HepG2 (cell line): ENCODE data around the gene TESPA1. TPM values are rescaled to one million over a fixed set of nuclear protein-coding genes. Genes with fewer than 3 reads are reported as not detected.

ENCODE experiments used
- ATAC-seq: fragments of 200-7000 bp; cut with Tn5 transposase; 3 replicates; pipeline ENCODE4 v1.9.1; 2020; ENCODE audit warnings: mild to moderate bottlenecking, moderate library complexity
- BruUV-seq: library from RNA; stranded (reverse); fragments of 400-500 nt; replicated peaks from 2 replicates; lab custom pipeline; 2021; lab: Mats Ljungman, UMichigan
- CTCF ChIA-PET: fragments of 300-600 bp; formaldehyde crosslinking; extraction: SDS; loops from one replicate; lab custom pipeline; 2021; ENCODE audit warnings: low total read pairs, inconsistent platforms, low intra/inter-chr PET ratio; lab: Yijun Ruan, JAX
- POLR2A ChIA-PET: fragments of 350-600 bp; sonication (Branson Sonifier 250); formaldehyde crosslinking; loops from one replicate; lab custom pipeline; 2020; ENCODE audit warnings: antibody characterized with exemption, inconsistent platforms; lab: Yijun Ruan, JAX
- DNase-seq: peaks from one replicate; pipeline ENCODE4 v3.0.0-alpha.2; 2015; ENCODE audit warnings: low spot score
- FAIRE-seq: peaks from 3 replicates; lab custom pipeline; 2011; peaks lifted over from hg19 to GRCh38; lab: Jason Lieb, UNC
- H2AFZ ChIP-seq: one replicate; pipeline ENCODE4 v1.6.1; 2011; ENCODE audit warnings: low read length, inconsistent platforms
- H3K27ac ChIP-seq: fragments of 300-600 bp; 3 replicates; pipeline ENCODE4 v1.8.0; 2011; ENCODE audit warnings: mixed run types, mild to moderate bottlenecking, mixed read lengths, low read length, inconsistent platforms; ENCODE audit not compliant: insufficient read depth; ENCODE audit errors: extremely low read length
- H3K27me3 ChIP-seq, 2 experiments: fragments of 200-600 bp in 1 of 2; 2 replicates in 1 of 2; 3 replicates in 1 of 2; pipeline versions ENCODE4 v1.6.0 to v1.8.0; 2011; ENCODE audit warnings: low read length in 2 of 2, mild to moderate bottlenecking in 2 of 2, moderate library complexity in 2 of 2, inconsistent platforms in 1 of 2; ENCODE audit not compliant: insufficient read depth in 2 of 2, control insufficient read depth in 1 of 2
- H3K36me3 ChIP-seq, 2 experiments: fragments of 200-600 bp in 1 of 2; replicated peaks in 1 of 2; 2 replicates in 1 of 2; 3 replicates in 1 of 2; pipeline versions ENCODE4 v1.5.1 to v1.8.0; 2011; ENCODE audit warnings: low read length in 2 of 2, inconsistent platforms in 1 of 2; ENCODE audit not compliant: insufficient read depth in 2 of 2, control insufficient read depth in 1 of 2
- H3K4me1 ChIP-seq: 2 replicates; pipeline ENCODE4 v1.5.1; 2012; ENCODE audit warnings: low read length, inconsistent platforms; ENCODE audit not compliant: insufficient read depth
- H3K4me2 ChIP-seq: 2 replicates; pipeline ENCODE4 v1.6.0; 2011; ENCODE audit warnings: low read depth, low read length, inconsistent platforms
- H3K4me3 ChIP-seq, 3 experiments: fragments of 200-600 bp in 1 of 3; sonication (generic), shearing (Covaris generic) in 1 of 3; replicated peaks in 1 of 3; 2 replicates each; pipeline ENCODE4 v1.5.1; 2011 to 2016; ENCODE audit warnings: low read length in 3 of 3, inconsistent platforms in 2 of 3, low read depth in 2 of 3, mild to moderate bottlenecking in 2 of 3, control low read depth in 1 of 3, mixed read lengths in 1 of 3; ENCODE audit not compliant: insufficient read depth in 1 of 3
- H3K79me2 ChIP-seq: one replicate; pipeline ENCODE4 v1.6.1; 2011; ENCODE audit warnings: low read length, inconsistent platforms; ENCODE audit not compliant: insufficient read depth
- H3K9ac ChIP-seq: 2 replicates; pipeline ENCODE4 v1.6.0; 2011; ENCODE audit warnings: mild to moderate bottlenecking, low read depth, low read length, inconsistent platforms; ENCODE audit not compliant: insufficient read depth
- H3K9me3 ChIP-seq: 2 replicates; pipeline ENCODE4 v1.5.1; 2012; ENCODE audit warnings: mild to moderate bottlenecking, low read length
- H4K20me1 ChIP-seq: 2 replicates; pipeline ENCODE4 v1.6.0; 2011; ENCODE audit warnings: inconsistent platforms, mild to moderate bottlenecking, low read length, moderate library complexity; ENCODE audit not compliant: insufficient read depth
- ATF7-NPFF ChIP-seq: sonication (generic); formaldehyde crosslinking; IDR thresholded peaks from 2 replicates; pipeline ENCODE4 v1.8.1; 2023; ENCODE audit warnings: mild to moderate bottlenecking, low read depth, missing genetic modification reagents, moderate library complexity
- CBX2 ChIP-seq, 2 experiments: fragments of 200-600 bp in 1 of 2; sonication (generic); formaldehyde crosslinking in 1 of 2; IDR thresholded peaks; 2 replicates each; pipeline versions ENCODE4 v1.7.0 to v1.8.1; 2018 to 2022; ENCODE audit warnings: low read depth in 2 of 2, low read length in 1 of 2, mild to moderate bottlenecking in 1 of 2, missing genetic modification reagents in 1 of 2
- CEBPB ChIP-seq: IDR thresholded peaks from 2 replicates; pipeline ENCODE4 v1.6.1; 2011; ENCODE audit warnings: low read depth, low read length, improper control_type of control experiment, borderline replicate concordance
- CREM ChIP-seq, 2 experiments: sonication (generic) in 1 of 2; formaldehyde crosslinking in 1 of 2; IDR thresholded peaks; 2 replicates each; pipeline versions ENCODE4 v1.4.0 to v1.6.1; 2016 to 2020; ENCODE audit warnings: antibody characterized with exemption in 1 of 2, mild to moderate bottlenecking in 1 of 2, missing genetic modification reagents in 1 of 2
- DNMT1 ChIP-seq: sonication (generic); formaldehyde crosslinking; IDR thresholded peaks from 2 replicates; pipeline ENCODE4 v1.5.1; 2020; ENCODE audit warnings: mild to moderate bottlenecking, missing genetic modification reagents
- ELK4 ChIP-seq: sonication (generic); formaldehyde crosslinking; IDR thresholded peaks from 2 replicates; pipeline ENCODE4 v1.9.0; 2021; ENCODE audit warnings: missing genetic modification reagents, borderline replicate concordance
- FOXO1 ChIP-seq: sonication (generic); formaldehyde crosslinking; IDR thresholded peaks from 2 replicates; pipeline ENCODE4 v1.4.0; 2020; ENCODE audit warnings: missing genetic modification reagents
- FOXP4 ChIP-seq: sonication (generic); formaldehyde crosslinking; IDR thresholded peaks from 2 replicates; pipeline ENCODE4 v1.4.0; 2020; ENCODE audit warnings: missing genetic modification reagents
- HDAC6 ChIP-seq: fragments of 200-600 bp; sonication (generic); IDR thresholded peaks from 2 replicates; pipeline ENCODE4 v1.7.0; 2017; ENCODE audit warnings: mild to moderate bottlenecking, antibody characterized with exemption, low read length, low read depth
- KLF16 ChIP-seq, 2 experiments: sonication (generic) in 1 of 2; formaldehyde crosslinking in 1 of 2; IDR thresholded peaks; 2 replicates each; pipeline versions ENCODE4 v1.6.1 to v1.8.0; 2016 to 2023; ENCODE audit warnings: missing genetic modification reagents in 2 of 2, missing compliant biosample characterization in 1 of 2
- THAP7 ChIP-seq: sonication (generic); formaldehyde crosslinking; IDR thresholded peaks from 2 replicates; pipeline ENCODE4 v1.8.1; 2023; ENCODE audit warnings: mild to moderate bottlenecking, missing genetic modification reagents
- ZBTB21 ChIP-seq: sonication (generic); formaldehyde crosslinking; IDR thresholded peaks from 2 replicates; pipeline ENCODE4 v1.4.0; 2020; ENCODE audit warnings: missing genetic modification reagents
- ZMAT5 ChIP-seq: sonication (generic); formaldehyde crosslinking; IDR thresholded peaks from 2 replicates; pipeline ENCODE4 v1.5.0; 2020; ENCODE audit warnings: mild to moderate bottlenecking, low read depth, missing genetic modification reagents, borderline replicate concordance
- ZNF33A ChIP-seq: sonication (generic); formaldehyde crosslinking; IDR thresholded peaks from 2 replicates; pipeline ENCODE4 v1.5.1; 2020; ENCODE audit warnings: missing genetic modification reagents, mild to moderate bottlenecking, moderate library complexity, borderline replicate concordance
- ZNF841 ChIP-seq: sonication (generic); formaldehyde crosslinking; IDR thresholded peaks from 2 replicates; pipeline ENCODE4 v1.8.1; 2023; ENCODE audit warnings: missing genetic modification reagents, borderline replicate concordance
- WGBS: methylation state at CpG from one replicate; pipeline ENCODE4 v1.1.6; 2017; ENCODE audit warnings: low lambda C conversion rate; 5-methylcytosine and 5-hydroxymethylcytosine counted together
- in situ Hi-C: cut with HindIII; loops from 2 replicates; pipeline ENCODE4 v1.10.0; 2017; ENCODE audit warnings: low pct_unique_long_range_greater_than_20kb; ENCODE audit not compliant: extremely low pct_ligation_motif_present
- intact Hi-C: fragments of 100-400 bp; cut with micrococcal nuclease; formaldehyde crosslinking; loops from one replicate; pipeline ENCODE4 v1.10.0; 2022; ENCODE audit not compliant: unreplicated experiment
- polyA plus RNA-seq, 8 experiments: library from polyadenylated mRNA; depleted of rRNA in 3 of 8; stranded (reverse) in 7 of 8; unstranded in 1 of 8; fragments of >200 nt; fragmentation: Illumina TruSeq in 4 of 8; extraction: Trizol in 4 of 8; gene quantifications; 2 replicates each; pipeline versions ENCODE4 v1.2.1 to v1.2.3, GENCODE V29; 2011 to 2016; ENCODE audit warnings: low read depth in 4 of 8, missing spikeins in 1 of 8, mixed read lengths in 1 of 8; ENCODE audit not compliant: insufficient read depth in 1 of 8
- total RNA-seq, 5 experiments: library from RNA; depleted of rRNA; stranded (reverse); fragments of >200 nt; fragmentation: Illumina TruSeq; extraction: Trizol; gene quantifications; 2 replicates each; pipeline ENCODE4 v1.2.3, GENCODE V29; 2016; ENCODE audit warnings: low read depth in 1 of 5

TESPA1 gene
- total and polyA plus RNA-seq, 2 of the 13 experiments (the other 11 are each of a cell fraction or from before 2014, with no cell fraction given), result not detected

GRCh38 chr12:54959291-54960018, 25.1 kb downstream of the TESPA1 start:
- FAIRE-seq, result no peak
- peaks cover 1 to 14% of the 10 kb centered on the region in 2 experiments; a peak in 3 of 5 replicates for H3K27me3 ChIP-seq
- intact Hi-C loops, result loop anchor here (2.0 kb wide), 1 partner anchor 257 kb away; no protein-coding TSS in a partner anchor
- no peak overlapping the region for H3K9ac ChIP-seq
- H3K4me3 ChIP-seq, result no peak overlapping the region
- ATAC-seq, result no peak
- no peak for DNase-seq
- under 1% methylated on average over 10 of the region's 10 CpGs for WGBS
- H3K27ac ChIP-seq, result no peak overlapping the region
- TF ChIP-seq CEBPB (no peak), CREM (IDR thresholded peaks at IDR 0.05) (no peak), CREM (CRISPR knock-in tag; IDR thresholded peaks at IDR 0.05) (no peak), ATF7-NPFF (CRISPR knock-in tag) (no peak), ZNF841 (CRISPR knock-in tag) (no peak), FOXO1 (no peak), HDAC6 (no peak), THAP7 (no peak), ZMAT5 (CRISPR knock-in tag) (no peak), ZNF33A (CRISPR knock-in tag) (no peak), CBX2 (IDR thresholded peaks at IDR 0.05; ENCODE audit: low read depth, low read length) (no peak), CBX2 (CRISPR knock-in tag; IDR thresholded peaks at IDR 0.05; ENCODE audit: low read depth) (no peak), ZBTB21 (CRISPR knock-in tag) (no peak), DNMT1 (no peak), ELK4 (CRISPR knock-in tag) (no peak), KLF16 (CRISPR knock-in tag; IDR thresholded peaks at IDR 0.05) (no peak), FOXP4 (CRISPR knock-in tag) (no peak)
- no peaks in the 10 kb centered on the region for H4K20me1 ChIP-seq
- in situ Hi-C loops, result loop anchor here (5.0 to 10.0 kb wide), 2 partner anchors 107 to 205 kb away; partner anchors contain the start of gene MUCL1
- no peaks in the 10 kb centered on the region for H3K4me1 ChIP-seq
- no peaks in the 10 kb centered on the region for H3K9me3 ChIP-seq
- no peaks in the 10 kb centered on the region for H3K36me3 ChIP-seq
- ChIA-PET POLR2A (no interaction called here), CTCF (interaction anchor here (2.2 kb wide), 1 partner anchor 105 kb away, joined by 22 read pairs; the partner anchor contains the start of gene MUCL1)
- H2AFZ ChIP-seq, result no peak overlapping the region
- BruUV-seq, result no TSS peak
- no peak overlapping the region for H3K4me2 ChIP-seq
- no peaks in the 10 kb centered on the region for H3K79me2 ChIP-seq
